Tongue (tissue), 2 donors: ENCODE results near the gene CBLL1. TPM values are rescaled to one million over a fixed set of nuclear protein-coding genes. Genes with fewer than 3 reads are reported as not detected.

Source experiments
- DNase-seq: peaks from one replicate; pipeline ENCODE4 v3.0.0-alpha.2; 2015
- total RNA-seq: library from RNA; depleted of rRNA; stranded (reverse); fragments of >200 nt; gene quantifications from one replicate; pipeline ENCODE4 v1.2.3, GENCODE V29; 2014

Gene CBLL1
- total RNA-seq, 1 donor from 2014 or later = 13.8 TPM

- no peak for DNase-seq
Measured at GRCh38 chr7:107810626-107811025, 66.7 kb downstream of the CBLL1 start.

Other genes starting within 250 kb of the CBLL1 start
- 99.0 TPM for gene COG5, start 180.2 kb upstream of the CBLL1 start, total RNA-seq
- 8.7 TPM for gene DUS4L, start 180.2 kb upstream of the CBLL1 start, total RNA-seq
- gene BCAP29, start 163.9 kb upstream of the CBLL1 start, total RNA-seq = 87.8 TPM
- 1.1 TPM for gene SLC26A4, start 83.3 kb upstream of the CBLL1 start, total RNA-seq
- not detected for gene SLC26A3, start 59.1 kb downstream of the CBLL1 start, total RNA-seq
- 173 TPM for gene DLD, start 147.0 kb downstream of the CBLL1 start, total RNA-seq